ENCODE measurements around the gene BAD. TPM values are rescaled to one million over a fixed set of nuclear protein-coding genes. Genes with fewer than 3 reads are reported as not detected.

BAD gene
- total and polyA plus RNA-seq, 2 donors = 64.1 to 65.8 TPM

GRCh38 chr11:64286801-64287159 is 2.3 kb upstream of the BAD start:
- H3K4me3 ChIP-seq (ENCODE audit: low read length in 2 of 2) = no peak overlapping the region
- H3K27me3 ChIP-seq (ENCODE audit: control insufficient read depth in 2 of 2, insufficient read depth in 1 of 2, low read length in 1 of 2) = peaks cover 21 to 30% of the 10 kb centered on the region in 2 donors
- H3K9me3 ChIP-seq (ENCODE audit: control insufficient read depth in 2 of 2, insufficient read depth in 1 of 2, low read length in 1 of 2) = peaks cover 0 to 12% of the 10 kb centered on the region in 2 donors
- no peak overlapping the region for H3K27ac ChIP-seq (ENCODE audit: low read depth in 1 of 2, low read length in 1 of 2)
- H3K4me1 ChIP-seq (ENCODE audit: control insufficient read depth in 2 of 2, insufficient read depth in 2 of 2, low read length in 2 of 2) = peaks cover 14 to 24% of the 10 kb centered on the region in 2 donors
- WGBS = 98% methylated on average over 9 of the region's 9 CpGs
- peaks cover 10 to 14% of the 10 kb centered on the region in 2 donors for H3K36me3 ChIP-seq (ENCODE audit: control insufficient read depth in 2 of 2, insufficient read depth in 2 of 2, low read length in 1 of 2)
- no peak for DNase-seq (ENCODE audit: low read depth in 6 of 9, low spot score in 9 of 9)

- Histone ChIP-seq H3K9me3 (ENCODE audit: control insufficient read depth in 2 of 2, insufficient read depth in 1 of 2, low read length in 1 of 2) (peaks cover 0 to 12% of the 10 kb centered on the region in 2 donors), H3K27ac (ENCODE audit: low read depth in 1 of 2, low read length in 1 of 2) (peak overlapping the region in 1 of 2 donors; percentile 81), H3K36me3 (ENCODE audit: control insufficient read depth in 2 of 2, insufficient read depth in 2 of 2, low read length in 1 of 2) (peaks cover 14 to 19% of the 10 kb centered on the region in 2 donors), H3K4me1 (ENCODE audit: control insufficient read depth in 2 of 2, insufficient read depth in 2 of 2, low read length in 2 of 2) (peaks cover 14 to 24% of the 10 kb centered on the region in 2 donors), H3K4me3 (ENCODE audit: low read length in 2 of 2) (peak overlapping the region; percentile 69 to 73), H3K27me3 (ENCODE audit: control insufficient read depth in 2 of 2, insufficient read depth in 1 of 2, low read length in 1 of 2) (peaks cover 15 to 24% of the 10 kb centered on the region in 2 donors)
- WGBS = 31% methylated on average over 40 of the region's 40 CpGs
- DNase-seq (ENCODE audit: low read depth in 6 of 9, low spot score in 9 of 9) = peak in 2 of 9 donors; percentile 39 to 51
Measured at GRCh38 chr11:64285885-64286800, 1.7 kb upstream of the BAD start.

- Histone ChIP-seq H3K4me1 (ENCODE audit: control insufficient read depth in 2 of 2, insufficient read depth in 2 of 2, low read length in 2 of 2) (peaks cover 14 to 24% of the 10 kb centered on the region in 2 donors), H3K9me3 (ENCODE audit: control insufficient read depth in 2 of 2, insufficient read depth in 1 of 2, low read length in 1 of 2) (peaks cover 0 to 7% of the 10 kb centered on the region in 2 donors), H3K27ac (ENCODE audit: low read depth in 1 of 2, low read length in 1 of 2) (peak within 1 kb of the TSS; percentile 81 to 96), H3K36me3 (ENCODE audit: control insufficient read depth in 2 of 2, insufficient read depth in 2 of 2, low read length in 1 of 2) (peaks cover 16 to 21% of the 10 kb centered on the region in 2 donors), H3K27me3 (ENCODE audit: control insufficient read depth in 2 of 2, insufficient read depth in 1 of 2, low read length in 1 of 2) (peaks cover 5 to 15% of the 10 kb centered on the region in 2 donors), H3K4me3 (ENCODE audit: low read length in 2 of 2) (peak within 1 kb of the TSS; percentile 69 to 73)
- WGBS = under 1% methylated on average over 102 of the region's 102 CpGs
- DNase-seq (ENCODE audit: low read depth in 6 of 9, low spot score in 9 of 9) = peak; percentile 67 to 96 (median 89)
Measured at GRCh38 chr11:64284962-64285884, 758 bp upstream of the BAD start, which contains the start of gene GPR137. Gene GPR137, plus strand, starts transcription at chr11:64285848. Its CDS starts 677 bp downstream, at chr11:64286525.

- peaks cover 0 to 7% of the 10 kb centered on the region in 2 donors for H3K9me3 ChIP-seq (ENCODE audit: control insufficient read depth in 2 of 2, insufficient read depth in 1 of 2, low read length in 1 of 2)
- H3K4me3 ChIP-seq (ENCODE audit: low read length in 2 of 2) = no peak overlapping the region
- peaks cover 25 to 29% of the 10 kb centered on the region in 2 donors for H3K36me3 ChIP-seq (ENCODE audit: control insufficient read depth in 2 of 2, insufficient read depth in 2 of 2, low read length in 1 of 2)
- no peak for DNase-seq (ENCODE audit: low read depth in 6 of 9, low spot score in 9 of 9)
- H3K27ac ChIP-seq (ENCODE audit: low read depth in 1 of 2, low read length in 1 of 2) = no peak overlapping the region
- no peaks in the 10 kb centered on the region for H3K27me3 ChIP-seq (ENCODE audit: control insufficient read depth in 2 of 2, insufficient read depth in 1 of 2, low read length in 1 of 2)
- peaks cover 14 to 24% of the 10 kb centered on the region in 2 donors for H3K4me1 ChIP-seq (ENCODE audit: control insufficient read depth in 2 of 2, insufficient read depth in 2 of 2, low read length in 2 of 2)
- 98% methylated on average over 3 of the region's 3 CpGs for WGBS
Measured at GRCh38 chr11:64283092-64283491, 1.4 kb downstream of the BAD start.

GRCh38 chr11:64281957-64282770 is 2.3 kb downstream of the BAD start:
- DNase-seq (ENCODE audit: low read depth in 6 of 9, low spot score in 9 of 9) = no peak
- H3K4me3 ChIP-seq (ENCODE audit: low read length in 2 of 2) = no peak overlapping the region
- 98% methylated on average over 22 of the region's 22 CpGs for WGBS
- peaks cover 27 to 34% of the 10 kb centered on the region in 2 donors for H3K36me3 ChIP-seq (ENCODE audit: control insufficient read depth in 2 of 2, insufficient read depth in 2 of 2, low read length in 1 of 2)
- H3K27ac ChIP-seq (ENCODE audit: low read depth in 1 of 2, low read length in 1 of 2) = no peak overlapping the region
- no peaks in the 10 kb centered on the region for H3K27me3 ChIP-seq (ENCODE audit: control insufficient read depth in 2 of 2, insufficient read depth in 1 of 2, low read length in 1 of 2)
- H3K4me1 ChIP-seq (ENCODE audit: control insufficient read depth in 2 of 2, insufficient read depth in 2 of 2, low read length in 2 of 2) = peaks cover 14 to 24% of the 10 kb centered on the region in 2 donors
- peaks cover 0 to 7% of the 10 kb centered on the region in 2 donors for H3K9me3 ChIP-seq (ENCODE audit: control insufficient read depth in 2 of 2, insufficient read depth in 1 of 2, low read length in 1 of 2)

- WGBS = 95% methylated on average over 8 of the region's 8 CpGs
- H3K4me3 ChIP-seq (ENCODE audit: low read length in 2 of 2) = no peak overlapping the region
- H3K36me3 ChIP-seq (ENCODE audit: control insufficient read depth in 2 of 2, insufficient read depth in 2 of 2, low read length in 1 of 2) = peaks cover 40 to 44% of the 10 kb centered on the region in 2 donors
- H3K27ac ChIP-seq (ENCODE audit: low read depth in 1 of 2, low read length in 1 of 2) = no peak overlapping the region
- H3K27me3 ChIP-seq (ENCODE audit: control insufficient read depth in 2 of 2, insufficient read depth in 1 of 2, low read length in 1 of 2) = no peaks in the 10 kb centered on the region
- peaks cover 0 to 1% of the 10 kb centered on the region in 2 donors for H3K9me3 ChIP-seq (ENCODE audit: control insufficient read depth in 2 of 2, insufficient read depth in 1 of 2, low read length in 1 of 2)
- peaks cover 2 to 6% of the 10 kb centered on the region in 2 donors for H3K4me1 ChIP-seq (ENCODE audit: control insufficient read depth in 2 of 2, insufficient read depth in 2 of 2, low read length in 2 of 2)
- DNase-seq (ENCODE audit: low read depth in 6 of 9, low spot score in 9 of 9) = no peak
Measured at GRCh38 chr11:64278576-64279190, 5.8 kb downstream of the BAD start.

- H3K36me3 ChIP-seq (ENCODE audit: control insufficient read depth in 2 of 2, insufficient read depth in 2 of 2, low read length in 1 of 2) = peaks cover 30 to 34% of the 10 kb centered on the region in 2 donors
- no peaks in the 10 kb centered on the region for H3K9me3 ChIP-seq (ENCODE audit: control insufficient read depth in 2 of 2, insufficient read depth in 1 of 2, low read length in 1 of 2)
- peaks cover 0 to 4% of the 10 kb centered on the region in 2 donors for H3K4me1 ChIP-seq (ENCODE audit: control insufficient read depth in 2 of 2, insufficient read depth in 2 of 2, low read length in 2 of 2)
- no peak for DNase-seq (ENCODE audit: low read depth in 6 of 9, low spot score in 9 of 9)
- H3K4me3 ChIP-seq (ENCODE audit: low read length in 2 of 2) = no peak overlapping the region
- H3K27me3 ChIP-seq (ENCODE audit: control insufficient read depth in 2 of 2, insufficient read depth in 1 of 2, low read length in 1 of 2) = no peaks in the 10 kb centered on the region
- H3K27ac ChIP-seq (ENCODE audit: low read depth in 1 of 2, low read length in 1 of 2) = no peak overlapping the region
- 96% methylated on average over 17 of the region's 17 CpGs for WGBS
Measured at GRCh38 chr11:64276653-64277431, 7.6 kb downstream of the BAD start.

Data from thymus (tissue), 11 donors.